Measurements from ENCODE around the gene MED14.

The MED14 gene

DNA sequence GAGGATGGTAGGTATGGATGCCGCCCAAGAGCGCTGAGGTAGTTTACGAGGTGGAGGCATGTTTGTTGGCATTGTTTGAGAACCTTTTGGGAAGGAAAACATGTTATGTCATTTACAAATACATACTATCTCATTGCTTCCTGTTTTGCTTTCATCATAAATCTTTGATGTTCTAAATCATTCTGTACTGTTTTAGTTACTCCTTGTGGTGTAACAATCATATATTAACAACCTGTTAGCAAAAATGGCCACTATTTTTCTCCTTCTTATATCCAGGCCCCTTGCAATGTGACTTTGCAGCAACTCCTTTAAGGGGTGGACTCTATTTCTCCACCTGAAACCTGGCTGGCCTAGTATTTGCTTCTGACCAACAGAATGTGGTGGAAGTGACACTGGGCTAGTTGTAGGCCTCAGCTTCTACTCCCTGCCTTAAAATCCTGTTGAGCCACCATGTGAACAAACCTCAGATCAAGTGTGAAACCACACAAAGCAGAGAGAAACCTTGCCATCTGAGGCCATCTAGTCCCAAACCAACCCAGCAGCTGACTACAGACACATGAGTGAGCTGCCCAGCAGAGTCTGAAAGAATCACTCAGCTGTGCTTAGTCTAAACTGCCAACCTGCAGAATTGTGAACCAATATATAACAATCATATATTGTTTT, 72.1 kb downstream of the MED14 start:
- Histone ChIP-seq H3K36me3 (peaks cover 9% of the 10 kb centered on the region; the same call in 1 of the 2 replicates), H3K27me3 (no peaks in the 10 kb centered on the region), H3K4me1 (no peaks in the 10 kb centered on the region), H3K4me3 (ENCODE audit: low read depth, low read length) (no peak overlapping the region), H3K9me3 (no peaks in the 10 kb centered on the region)
- DNase-seq = no peak
- TF ChIP-seq, protein P1, sequence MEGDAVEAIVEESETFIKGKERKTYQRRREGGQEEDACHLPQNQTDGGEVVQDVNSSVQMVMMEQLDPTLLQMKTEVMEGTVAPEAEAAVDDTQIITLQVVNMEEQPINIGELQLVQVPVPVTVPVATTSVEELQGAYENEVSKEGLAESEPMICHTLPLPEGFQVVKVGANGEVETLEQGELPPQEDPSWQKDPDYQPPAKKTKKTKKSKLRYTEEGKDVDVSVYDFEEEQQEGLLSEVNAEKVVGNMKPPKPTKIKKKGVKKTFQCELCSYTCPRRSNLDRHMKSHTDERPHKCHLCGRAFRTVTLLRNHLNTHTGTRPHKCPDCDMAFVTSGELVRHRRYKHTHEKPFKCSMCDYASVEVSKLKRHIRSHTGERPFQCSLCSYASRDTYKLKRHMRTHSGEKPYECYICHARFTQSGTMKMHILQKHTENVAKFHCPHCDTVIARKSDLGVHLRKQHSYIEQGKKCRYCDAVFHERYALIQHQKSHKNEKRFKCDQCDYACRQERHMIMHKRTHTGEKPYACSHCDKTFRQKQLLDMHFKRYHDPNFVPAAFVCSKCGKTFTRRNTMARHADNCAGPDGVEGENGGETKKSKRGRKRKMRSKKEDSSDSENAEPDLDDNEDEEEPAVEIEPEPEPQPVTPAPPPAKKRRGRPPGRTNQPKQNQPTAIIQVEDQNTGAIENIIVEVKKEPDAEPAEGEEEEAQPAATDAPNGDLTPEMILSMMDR (IDR thresholded peaks at IDR 0.05; ENCODE audit: low read depth, low read length) = no peak

DNA sequence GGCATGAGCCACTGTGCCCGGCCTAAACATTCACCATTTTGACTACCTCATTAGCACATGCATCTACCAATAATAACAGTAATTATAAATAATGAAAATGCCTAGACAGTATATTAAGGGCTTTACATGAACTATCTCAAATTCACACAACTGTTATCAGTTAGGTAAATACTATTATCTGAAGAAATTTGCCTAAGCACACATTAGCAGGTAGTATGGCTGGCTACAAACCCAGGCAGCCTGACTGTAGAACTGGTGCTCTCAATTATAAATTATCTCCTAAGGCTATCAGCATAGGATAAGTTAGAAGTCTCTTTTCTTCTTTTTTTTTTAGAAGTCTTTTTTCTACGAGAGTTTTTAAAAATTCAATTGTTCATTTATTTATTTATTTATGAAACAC, 73.9 kb downstream of the MED14 start:
- Histone ChIP-seq H3K4me3 (ENCODE audit: low read depth, low read length) (no peak overlapping the region), H3K4me1 (no peaks in the 10 kb centered on the region), H3K9me3 (no peaks in the 10 kb centered on the region), H3K36me3 (peaks cover 9% of the 10 kb centered on the region; the same call in 1 of the 2 replicates), H3K27me3 (no peaks in the 10 kb centered on the region)
- no peak for DNase-seq
- TF ChIP-seq, protein P1 (IDR thresholded peaks at IDR 0.05; ENCODE audit: low read depth, low read length) = no peak

DNA sequence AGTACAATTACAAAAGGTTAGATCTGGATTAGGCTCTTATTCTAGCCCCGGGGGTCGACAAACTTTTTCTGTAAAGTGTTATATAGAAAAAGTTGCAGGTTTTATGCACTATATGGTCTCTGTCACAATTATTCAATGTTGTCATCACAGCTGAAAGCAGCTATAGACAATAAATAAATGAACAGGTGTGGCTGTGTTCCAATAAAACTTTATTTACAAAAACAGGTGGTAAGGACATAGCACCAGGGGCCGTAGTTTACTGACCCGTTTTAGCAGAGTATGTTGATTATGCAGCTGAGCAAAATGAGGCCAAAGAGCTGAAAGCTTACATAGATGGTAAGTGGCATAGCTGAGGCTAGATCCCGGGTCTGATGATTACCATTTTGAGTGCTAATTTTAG, 75.0 kb downstream of the MED14 start:
- Histone ChIP-seq H3K4me1 (no peaks in the 10 kb centered on the region), H3K36me3 (peaks cover 9% of the 10 kb centered on the region; the same call in 1 of the 2 replicates), H3K9me3 (no peaks in the 10 kb centered on the region), H3K4me3 (ENCODE audit: low read depth, low read length) (no peak overlapping the region), H3K27me3 (no peaks in the 10 kb centered on the region)
- no peak for DNase-seq
- TF ChIP-seq, protein P1 (IDR thresholded peaks at IDR 0.05; ENCODE audit: low read depth, low read length) = no peak

DNA sequence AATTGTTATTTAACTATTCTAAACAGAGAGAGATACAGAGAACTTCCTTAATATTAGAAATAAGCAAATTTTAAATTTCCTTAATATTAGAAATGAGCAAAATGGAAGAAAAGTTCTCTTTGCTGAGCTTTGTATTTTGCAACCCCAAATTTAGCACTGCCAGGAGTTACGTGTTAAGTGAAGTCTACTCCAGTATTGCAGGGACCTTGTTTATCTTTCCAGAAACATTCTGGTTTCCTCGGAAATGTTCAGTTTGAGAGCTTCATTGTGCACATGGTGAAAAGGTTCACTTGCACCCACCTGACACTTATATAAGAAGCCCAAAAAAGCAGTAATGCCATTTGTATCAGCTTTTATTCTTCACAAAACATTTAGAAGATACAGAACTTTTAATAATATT, 81.8 kb downstream of the MED14 start:
- H3K4me1 ChIP-seq = no peaks in the 10 kb centered on the region
- H3K9me3 ChIP-seq = no peaks in the 10 kb centered on the region
- TF ChIP-seq, protein P1 (IDR thresholded peaks at IDR 0.05; ENCODE audit: low read depth, low read length) = no peak
- H3K4me3 ChIP-seq (ENCODE audit: low read depth, low read length) = no peak overlapping the region
- H3K27me3 ChIP-seq = no peaks in the 10 kb centered on the region
- H3K36me3 ChIP-seq = no peaks in the 10 kb centered on the region
- DNase-seq = no peak

DNA sequence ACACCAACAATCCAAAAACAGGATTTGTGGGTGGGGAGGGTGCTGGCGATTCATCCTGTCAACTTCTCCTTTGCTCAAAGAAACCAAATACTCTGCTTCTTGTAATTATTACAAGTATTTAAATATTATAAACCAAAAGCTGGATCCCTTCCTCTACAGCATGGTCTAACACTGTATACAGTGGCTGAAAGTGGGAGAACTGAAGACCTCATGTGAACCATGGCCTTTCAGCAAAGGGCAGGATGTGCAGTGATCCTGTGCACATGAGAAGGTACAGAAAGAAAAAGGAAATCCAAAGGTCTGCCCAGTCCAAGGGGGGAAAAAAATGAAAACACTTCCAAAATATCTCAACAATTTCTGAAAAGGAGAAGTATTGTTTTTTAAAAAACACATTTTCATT, 82.7 kb downstream of the MED14 start:
- H3K36me3 ChIP-seq = no peaks in the 10 kb centered on the region
- H3K4me1 ChIP-seq = 0 out of 2 replicates have a peak, but pooled peaks cover 2% of the 10 kb centered on the region
- TF ChIP-seq, protein P1 (IDR thresholded peaks at IDR 0.05; ENCODE audit: low read depth, low read length) = no peak
- no peak for DNase-seq
- H3K4me3 ChIP-seq (ENCODE audit: low read depth, low read length) = no peak overlapping the region
- no peaks in the 10 kb centered on the region for H3K27me3 ChIP-seq
- H3K9me3 ChIP-seq = no peaks in the 10 kb centered on the region

DNA sequence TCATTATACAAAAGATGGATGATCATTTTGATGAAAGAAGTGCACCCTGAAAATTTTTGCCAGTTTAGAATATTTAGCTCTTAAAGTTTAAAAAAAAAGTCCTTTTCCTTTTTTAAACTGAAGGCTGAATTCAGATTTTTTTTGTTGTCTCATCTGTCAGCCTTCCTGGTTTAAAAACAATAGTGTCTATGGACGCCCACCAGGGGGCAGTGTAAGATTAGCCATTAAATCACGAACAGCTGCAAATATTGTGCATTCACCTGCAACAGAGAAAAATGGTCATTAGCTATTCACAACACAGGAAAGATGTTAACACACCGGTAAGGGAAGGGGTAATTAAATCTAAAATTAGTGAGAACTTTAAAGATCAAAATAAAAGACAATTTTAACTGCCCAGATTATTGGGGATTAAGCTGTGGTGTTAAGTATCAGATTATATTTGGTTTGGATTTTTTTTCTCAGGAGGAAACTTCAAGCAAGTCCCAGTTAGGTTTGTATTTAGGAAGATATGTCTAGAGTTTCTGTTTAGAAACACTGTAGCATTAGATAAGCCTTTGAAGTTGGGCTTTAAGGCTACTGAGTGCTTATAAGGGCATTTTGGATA, 83.6 kb downstream of the MED14 start:
- H3K9me3 ChIP-seq = no peaks in the 10 kb centered on the region
- 0 out of 2 replicates have a peak, but pooled peaks cover 2% of the 10 kb centered on the region for H3K4me1 ChIP-seq
- TF ChIP-seq, protein P1 (IDR thresholded peaks at IDR 0.05; ENCODE audit: low read depth, low read length) = peak; percentile 60
- H3K27me3 ChIP-seq = no peaks in the 10 kb centered on the region
- DNase-seq = peak; percentile 64
- H3K4me3 ChIP-seq (ENCODE audit: low read depth, low read length) = no peak overlapping the region
- H3K36me3 ChIP-seq = no peaks in the 10 kb centered on the region
